HepG2 (cell line): Measurements from ENCODE around the gene TGM1. TPM values are rescaled to one million over a fixed set of nuclear protein-coding genes. Genes with fewer than 3 reads are reported as not detected.

Experiments
- CBX2 ChIP-seq, 2 experiments: fragments of 200-600 bp in 1 of 2; sonication (generic); formaldehyde crosslinking in 1 of 2; IDR thresholded peaks; 2 replicates each; pipeline versions ENCODE4 v1.7.0 to v1.8.1; 2018 to 2022; ENCODE audit warnings: low read depth in 2 of 2, low read length in 1 of 2, mild to moderate bottlenecking in 1 of 2, missing genetic modification reagents in 1 of 2
- NFATC3 ChIP-seq: sonication (generic); formaldehyde crosslinking; IDR thresholded peaks from 2 replicates; pipeline ENCODE4 v1.5.1; 2020; ENCODE audit warnings: mild to moderate bottlenecking, missing genetic modification reagents
- TCF12 ChIP-seq, 2 experiments: fragments of 450-650 bp in 1 of 2; sonication (generic) in 1 of 2; formaldehyde crosslinking in 1 of 2; IDR thresholded peaks; 2 replicates each; pipeline versions ENCODE4 v1.6.1 to v1.8.0; 2017 to 2022; ENCODE audit warnings: antibody characterized with exemption in 1 of 2, mild to moderate bottlenecking in 1 of 2, missing genetic modification reagents in 1 of 2, moderate library complexity in 1 of 2
- ZBTB3 ChIP-seq: sonication (generic); formaldehyde crosslinking; IDR thresholded peaks from 2 replicates; pipeline ENCODE4 v1.4.0; 2020; ENCODE audit warnings: low read depth, mild to moderate bottlenecking, moderate library complexity, missing genetic modification reagents, borderline replicate concordance
- ZNF143 ChIP-seq: sonication (generic); formaldehyde crosslinking; IDR thresholded peaks from 2 replicates; pipeline ENCODE4 v1.4.0; 2020; ENCODE audit warnings: missing genetic modification reagents
- ZNF33B ChIP-seq: sonication (generic); formaldehyde crosslinking; IDR thresholded peaks from 2 replicates; pipeline ENCODE4 v1.5.1; 2020; ENCODE audit warnings: mild to moderate bottlenecking, missing genetic modification reagents
- ZNF460 ChIP-seq: sonication (generic); formaldehyde crosslinking; IDR thresholded peaks from 2 replicates; pipeline ENCODE4 v1.5.1; 2020; ENCODE audit warnings: missing genetic modification reagents, mild to moderate bottlenecking, borderline replicate concordance
- ZNF530 ChIP-seq: sonication (generic); formaldehyde crosslinking; IDR thresholded peaks from 2 replicates; pipeline ENCODE4 v1.5.0; 2020; ENCODE audit warnings: low read depth, mild to moderate bottlenecking, missing genetic modification reagents
- ZNF546 ChIP-seq: sonication (generic); formaldehyde crosslinking; conservative IDR thresholded peaks from 2 replicates; pipeline ENCODE4 v1.8.1; 2023; ENCODE audit warnings: mild to moderate bottlenecking, missing genetic modification reagents
- ZNF619 ChIP-seq: sonication (generic); formaldehyde crosslinking; IDR thresholded peaks from 2 replicates; pipeline ENCODE4 v1.4.0; 2020; ENCODE audit warnings: mild to moderate bottlenecking, missing genetic modification reagents
- polyA plus RNA-seq, 8 experiments: library from polyadenylated mRNA; depleted of rRNA in 3 of 8; stranded (reverse) in 7 of 8; unstranded in 1 of 8; fragments of >200 nt; fragmentation: Illumina TruSeq in 4 of 8; extraction: Trizol in 4 of 8; gene quantifications; 2 replicates each; pipeline versions ENCODE4 v1.2.1 to v1.2.3, GENCODE V29; 2011 to 2016; ENCODE audit warnings: low read depth in 4 of 8, missing spikeins in 1 of 8, mixed read lengths in 1 of 8; ENCODE audit not compliant: insufficient read depth in 1 of 8
- total RNA-seq, 5 experiments: library from RNA; depleted of rRNA; stranded (reverse); fragments of >200 nt; fragmentation: Illumina TruSeq; extraction: Trizol; gene quantifications; 2 replicates each; pipeline ENCODE4 v1.2.3, GENCODE V29; 2016; ENCODE audit warnings: low read depth in 1 of 5
- TF ChIP-seq, protein P1 (sequence below): sonication (generic); formaldehyde crosslinking; IDR thresholded peaks from 2 replicates; pipeline ENCODE4 v1.4.0; 2020; ENCODE audit warnings: missing genetic modification reagents
- TF ChIP-seq, protein P2 (sequence below): IDR thresholded peaks from 2 replicates; pipeline ENCODE4 v1.6.1; 2016; ENCODE audit warnings: missing compliant biosample characterization, missing genetic modification reagents, borderline replicate concordance
- TF ChIP-seq, protein P3 (sequence below): sonication (generic); formaldehyde crosslinking; IDR thresholded peaks from 2 replicates; pipeline ENCODE4 v1.8.0; 2023; ENCODE audit warnings: mild to moderate bottlenecking, missing genetic modification reagents
- TF ChIP-seq, protein P4 (sequence below): sonication (generic); formaldehyde crosslinking; IDR thresholded peaks from 2 replicates; pipeline ENCODE4 v1.5.0; 2020; ENCODE audit warnings: mild to moderate bottlenecking, missing genetic modification reagents
- TF ChIP-seq, protein P5 (sequence below): IDR thresholded peaks from 2 replicates; pipeline ENCODE4 v1.6.1; 2012; ENCODE audit warnings: low read depth, low read length, improper control_type of control experiment
- TF ChIP-seq, protein P6 (sequence below): IDR thresholded peaks from 2 replicates; pipeline ENCODE4 v1.6.1; 2016; ENCODE audit warnings: low read depth

The TGM1 gene
- total and polyA plus RNA-seq, 2 of the 13 experiments (the other 11 are each of a cell fraction or from before 2014, with no cell fraction given), result 3.2 to 10.6 TPM

DNA sequence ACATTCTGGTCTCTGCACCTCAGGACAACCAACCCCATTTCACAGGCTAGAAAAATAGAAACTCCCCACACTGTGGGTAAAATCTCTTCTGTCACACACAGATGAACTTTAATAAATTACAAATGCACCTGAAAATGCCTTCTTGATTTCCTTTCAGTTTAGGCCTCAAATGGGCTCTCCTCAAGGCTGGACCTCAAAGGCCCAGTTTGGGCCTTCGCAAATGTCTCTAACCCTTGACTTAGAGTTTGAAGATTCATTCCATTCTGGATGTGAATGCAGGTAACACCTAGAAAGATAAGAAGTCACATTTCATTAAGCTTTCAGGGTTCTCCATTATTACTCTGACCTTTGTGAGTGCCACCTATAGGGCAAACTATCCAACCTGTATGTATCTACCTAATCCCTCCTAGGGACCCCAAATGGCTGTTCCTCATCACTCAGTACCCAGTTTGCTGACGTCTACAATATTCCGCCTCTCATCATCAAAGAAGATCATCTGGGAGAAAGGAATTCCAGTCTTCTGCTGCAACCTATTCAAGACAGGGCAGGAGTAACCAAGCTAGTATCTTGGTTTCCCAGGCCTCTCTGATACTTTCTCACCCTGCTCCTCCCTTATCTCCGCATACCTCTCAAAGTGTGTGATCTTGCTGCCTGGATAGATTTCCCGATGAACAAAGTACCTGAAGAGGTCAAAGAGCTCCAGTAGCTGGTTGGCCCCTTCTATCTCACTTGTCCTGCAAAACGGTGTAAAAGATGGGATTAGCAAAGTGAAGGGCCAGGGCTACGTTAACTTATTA, 48.9 kb downstream of the TGM1 start (continued):
- TF ChIP-seq, protein P1, sequence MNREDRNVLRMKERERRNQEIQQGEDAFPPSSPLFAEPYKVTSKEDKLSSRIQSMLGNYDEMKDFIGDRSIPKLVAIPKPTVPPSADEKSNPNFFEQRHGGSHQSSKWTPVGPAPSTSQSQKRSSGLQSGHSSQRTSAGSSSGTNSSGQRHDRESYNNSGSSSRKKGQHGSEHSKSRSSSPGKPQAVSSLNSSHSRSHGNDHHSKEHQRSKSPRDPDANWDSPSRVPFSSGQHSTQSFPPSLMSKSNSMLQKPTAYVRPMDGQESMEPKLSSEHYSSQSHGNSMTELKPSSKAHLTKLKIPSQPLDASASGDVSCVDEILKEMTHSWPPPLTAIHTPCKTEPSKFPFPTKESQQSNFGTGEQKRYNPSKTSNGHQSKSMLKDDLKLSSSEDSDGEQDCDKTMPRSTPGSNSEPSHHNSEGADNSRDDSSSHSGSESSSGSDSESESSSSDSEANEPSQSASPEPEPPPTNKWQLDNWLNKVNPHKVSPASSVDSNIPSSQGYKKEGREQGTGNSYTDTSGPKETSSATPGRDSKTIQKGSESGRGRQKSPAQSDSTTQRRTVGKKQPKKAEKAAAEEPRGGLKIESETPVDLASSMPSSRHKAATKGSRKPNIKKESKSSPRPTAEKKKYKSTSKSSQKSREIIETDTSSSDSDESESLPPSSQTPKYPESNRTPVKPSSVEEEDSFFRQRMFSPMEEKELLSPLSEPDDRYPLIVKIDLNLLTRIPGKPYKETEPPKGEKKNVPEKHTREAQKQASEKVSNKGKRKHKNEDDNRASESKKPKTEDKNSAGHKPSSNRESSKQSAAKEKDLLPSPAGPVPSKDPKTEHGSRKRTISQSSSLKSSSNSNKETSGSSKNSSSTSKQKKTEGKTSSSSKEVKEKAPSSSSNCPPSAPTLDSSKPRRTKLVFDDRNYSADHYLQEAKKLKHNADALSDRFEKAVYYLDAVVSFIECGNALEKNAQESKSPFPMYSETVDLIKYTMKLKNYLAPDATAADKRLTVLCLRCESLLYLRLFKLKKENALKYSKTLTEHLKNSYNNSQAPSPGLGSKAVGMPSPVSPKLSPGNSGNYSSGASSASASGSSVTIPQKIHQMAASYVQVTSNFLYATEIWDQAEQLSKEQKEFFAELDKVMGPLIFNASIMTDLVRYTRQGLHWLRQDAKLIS (CRISPR knock-in tag), result peak; percentile 30; the same call in 1 of the 2 replicates
- TF ChIP-seq ZNF33B (CRISPR knock-in tag) (no peak), TCF12 (IDR thresholded peaks at IDR 0.05) (no peak), TCF12 (CRISPR knock-in tag; IDR thresholded peaks at IDR 0.05) (no peak), CBX2 (IDR thresholded peaks at IDR 0.05; ENCODE audit: low read depth, low read length) (no peak), CBX2 (CRISPR knock-in tag; IDR thresholded peaks at IDR 0.05; ENCODE audit: low read depth) (no peak), ZNF530 (CRISPR knock-in tag) (no peak), ZNF619 (no peak), ZNF460 (CRISPR knock-in tag) (no peak), ZBTB3 (CRISPR knock-in tag) (no peak), NFATC3 (CRISPR knock-in tag) (0 out of 2 replicates have a peak, but pooled peaks have one; percentile 5), ZNF143 (CRISPR knock-in tag) (no peak), ZNF546 (CRISPR knock-in tag) (no peak)
- TF ChIP-seq, protein P2, sequence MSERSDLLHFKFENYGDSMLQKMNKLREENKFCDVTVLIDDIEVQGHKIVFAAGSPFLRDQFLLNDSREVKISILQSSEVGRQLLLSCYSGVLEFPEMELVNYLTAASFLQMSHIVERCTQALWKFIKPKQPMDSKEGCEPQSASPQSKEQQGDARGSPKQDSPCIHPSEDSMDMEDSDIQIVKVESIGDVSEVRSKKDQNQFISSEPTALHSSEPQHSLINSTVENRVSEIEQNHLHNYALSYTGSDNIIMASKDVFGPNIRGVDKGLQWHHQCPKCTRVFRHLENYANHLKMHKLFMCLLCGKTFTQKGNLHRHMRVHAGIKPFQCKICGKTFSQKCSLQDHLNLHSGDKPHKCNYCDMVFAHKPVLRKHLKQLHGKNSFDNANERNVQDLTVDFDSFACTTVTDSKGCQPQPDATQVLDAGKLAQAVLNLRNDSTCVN (CRISPR knock-in tag), result 0 out of 2 replicates have a peak, but pooled peaks have one; percentile 0
- TF ChIP-seq, protein P3, sequence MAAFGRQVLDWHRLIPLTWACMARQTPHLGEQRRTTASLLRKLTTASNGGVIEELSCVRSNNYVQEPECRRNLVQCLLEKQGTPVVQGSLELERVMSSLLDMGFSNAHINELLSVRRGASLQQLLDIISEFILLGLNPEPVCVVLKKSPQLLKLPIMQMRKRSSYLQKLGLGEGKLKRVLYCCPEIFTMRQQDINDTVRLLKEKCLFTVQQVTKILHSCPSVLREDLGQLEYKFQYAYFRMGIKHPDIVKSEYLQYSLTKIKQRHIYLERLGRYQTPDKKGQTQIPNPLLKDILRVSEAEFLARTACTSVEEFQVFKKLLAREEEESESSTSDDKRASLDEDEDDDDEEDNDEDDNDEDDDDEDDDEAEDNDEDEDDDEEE, result 0 out of 2 replicates have a peak, but pooled peaks have one; percentile 13
- TF ChIP-seq, protein P4, sequence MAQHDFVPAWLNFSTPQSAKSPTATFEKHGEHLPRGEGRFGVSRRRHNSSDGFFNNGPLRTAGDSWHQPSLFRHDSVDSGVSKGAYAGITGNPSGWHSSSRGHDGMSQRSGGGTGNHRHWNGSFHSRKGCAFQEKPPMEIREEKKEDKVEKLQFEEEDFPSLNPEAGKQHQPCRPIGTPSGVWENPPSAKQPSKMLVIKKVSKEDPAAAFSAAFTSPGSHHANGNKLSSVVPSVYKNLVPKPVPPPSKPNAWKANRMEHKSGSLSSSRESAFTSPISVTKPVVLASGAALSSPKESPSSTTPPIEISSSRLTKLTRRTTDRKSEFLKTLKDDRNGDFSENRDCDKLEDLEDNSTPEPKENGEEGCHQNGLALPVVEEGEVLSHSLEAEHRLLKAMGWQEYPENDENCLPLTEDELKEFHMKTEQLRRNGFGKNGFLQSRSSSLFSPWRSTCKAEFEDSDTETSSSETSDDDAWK (CRISPR knock-in tag), result no peak
- TF ChIP-seq, protein P5, sequence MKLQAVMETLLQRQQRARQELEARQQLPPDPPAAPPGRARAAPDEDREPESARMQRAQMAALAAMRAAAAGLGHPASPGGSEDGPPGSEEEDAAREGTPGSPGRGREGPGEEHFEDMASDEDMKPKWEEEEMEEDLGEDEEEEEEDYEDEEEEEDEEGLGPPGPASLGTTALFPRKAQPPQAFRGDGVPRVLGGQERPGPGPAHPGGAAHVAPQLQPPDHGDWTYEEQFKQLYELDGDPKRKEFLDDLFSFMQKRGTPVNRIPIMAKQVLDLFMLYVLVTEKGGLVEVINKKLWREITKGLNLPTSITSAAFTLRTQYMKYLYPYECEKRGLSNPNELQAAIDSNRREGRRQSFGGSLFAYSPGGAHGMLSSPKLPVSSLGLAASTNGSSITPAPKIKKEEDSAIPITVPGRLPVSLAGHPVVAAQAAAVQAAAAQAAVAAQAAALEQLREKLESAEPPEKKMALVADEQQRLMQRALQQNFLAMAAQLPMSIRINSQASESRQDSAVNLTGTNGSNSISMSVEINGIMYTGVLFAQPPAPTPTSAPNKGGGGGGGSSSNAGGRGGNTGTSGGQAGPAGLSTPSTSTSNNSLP, result no peak
- TF ChIP-seq, protein P6, sequence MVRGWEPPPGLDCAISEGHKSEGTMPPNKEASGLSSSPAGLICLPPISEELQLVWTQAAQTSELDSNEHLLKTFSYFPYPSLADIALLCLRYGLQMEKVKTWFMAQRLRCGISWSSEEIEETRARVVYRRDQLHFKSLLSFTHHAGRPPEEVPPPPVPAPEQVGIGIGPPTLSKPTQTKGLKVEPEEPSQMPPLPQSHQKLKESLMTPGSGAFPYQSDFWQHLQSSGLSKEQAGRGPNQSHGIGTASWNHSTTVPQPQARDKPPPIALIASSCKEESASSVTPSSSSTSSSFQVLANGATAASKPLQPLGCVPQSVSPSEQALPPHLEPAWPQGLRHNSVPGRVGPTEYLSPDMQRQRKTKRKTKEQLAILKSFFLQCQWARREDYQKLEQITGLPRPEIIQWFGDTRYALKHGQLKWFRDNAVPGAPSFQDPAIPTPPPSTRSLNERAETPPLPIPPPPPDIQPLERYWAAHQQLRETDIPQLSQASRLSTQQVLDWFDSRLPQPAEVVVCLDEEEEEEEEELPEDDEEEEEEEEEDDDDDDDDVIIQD (CRISPR knock-in tag), result no peak
